Left lung (tissue), 10 donors: ENCODE results near the gene TMEM219. TPM values are rescaled to one million over a fixed set of nuclear protein-coding genes. Genes with fewer than 3 reads are reported as not detected.

Source experiments
- ATAC-seq: fragments of 200-7000 bp; cut with Tn5 transposase; one replicate; pipeline ENCODE4 v1.9.1; 2020; ENCODE audit warnings: moderate library complexity
- DNase-seq, 4 donors: peaks; one replicate each; pipeline ENCODE4 v3.0.0-alpha.2; 2013 to 2020
- H3K27ac ChIP-seq, 2 donors: fragments of 200-600 bp; sonication (generic) in 1 of 2; one replicate each; pipeline versions ENCODE4 v1.5.0 to v1.8.0; 2020 to 2021
- H3K27me3 ChIP-seq, 2 donors: fragments of 200-600 bp; sonication (generic) in 1 of 2; one replicate each; pipeline versions ENCODE4 v1.5.0 to v1.8.0; 2020 to 2021
- H3K36me3 ChIP-seq, 2 donors: fragments of 200-600 bp; sonication (generic) in 1 of 2; one replicate each; pipeline versions ENCODE4 v1.5.0 to v1.8.0; 2020 to 2021
- H3K4me1 ChIP-seq, 2 donors: fragments of 200-600 bp; one replicate each; pipeline ENCODE4 v1.8.0; 2021
- H3K4me3 ChIP-seq, 2 donors: fragments of 200-600 bp; sonication (generic) in 1 of 2; one replicate each; pipeline versions ENCODE4 v1.5.0 to v1.8.0; 2020 to 2021; ENCODE audit warnings: mild to moderate bottlenecking in 1 of 2
- H3K9me3 ChIP-seq, 2 donors: fragments of 200-600 bp; sonication (generic) in 1 of 2; one replicate each; pipeline versions ENCODE4 v1.5.0 to v1.8.0; 2020 to 2021
- intact Hi-C, 2 donors: fragments of 100-400 bp; cut with DNase I; formaldehyde crosslinking; loops; one replicate each; pipeline versions ENCODE4 v1.11.2 to v1.14.2; 2022
- polyA plus RNA-seq, 6 donors: library from polyadenylated mRNA; unstranded; fragments of 120-200 nt; gene quantifications; one replicate each; pipeline ENCODE4 v1.2.1, GENCODE V29; 2013; ENCODE audit not compliant: insufficient read length in 6 of 6
- total RNA-seq, 2 donors: library from RNA; stranded (reverse); fragmentation: NEBNext Ultra II Directional; extraction: Animal tissue kit (Norgen Biotek cat#: 25700); gene quantifications; one replicate each; pipeline ENCODE4 v1.2.1, GENCODE V29; 2021
- TF ChIP-seq, protein P1 (sequence below), 2 donors: fragments of 200-600 bp; sonication (generic) in 1 of 2; IDR thresholded peaks; one replicate each; pipeline versions ENCODE4 v1.5.0 to v1.8.0; 2021; ENCODE audit warnings: antibody characterized with exemption in 2 of 2
- donor health status: DM: no; HTN: yes; CAD: no.
- donor health status: DM: no; HTN: no; CAD: no.

TMEM219 gene
- total and polyA plus RNA-seq, 8 donors = 103 to 154 (median 118) TPM

DNA sequence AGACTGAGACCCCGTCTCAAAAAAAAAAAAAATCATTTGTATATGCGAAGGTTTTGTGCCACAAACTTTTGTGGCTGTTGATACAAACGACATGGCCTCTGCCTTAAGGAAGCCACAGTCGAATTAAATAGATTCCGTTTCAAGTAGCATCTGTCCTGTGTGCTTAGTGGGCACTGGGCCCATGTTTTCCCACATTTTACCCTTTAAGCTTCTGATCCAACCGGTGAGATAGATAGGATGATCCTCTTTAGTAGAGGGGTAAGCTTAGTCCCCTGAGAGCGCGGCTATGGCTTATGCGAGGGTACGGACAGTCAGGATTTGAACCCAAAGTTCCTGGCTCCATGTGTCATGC is 776 bp upstream of the TMEM219 start:
- Histone ChIP-seq H3K4me1 (peaks cover 9 to 28% of the 10 kb centered on the region in 2 donors), H3K27me3 (no peaks in the 10 kb centered on the region), H3K36me3 (peaks cover 0 to 6% of the 10 kb centered on the region in 2 donors), H3K4me3 (peak overlapping the region; percentile 77 to 78), H3K9me3 (no peaks in the 10 kb centered on the region), H3K27ac (peak overlapping the region; percentile 92 to 93)
- TF ChIP-seq, protein P1, sequence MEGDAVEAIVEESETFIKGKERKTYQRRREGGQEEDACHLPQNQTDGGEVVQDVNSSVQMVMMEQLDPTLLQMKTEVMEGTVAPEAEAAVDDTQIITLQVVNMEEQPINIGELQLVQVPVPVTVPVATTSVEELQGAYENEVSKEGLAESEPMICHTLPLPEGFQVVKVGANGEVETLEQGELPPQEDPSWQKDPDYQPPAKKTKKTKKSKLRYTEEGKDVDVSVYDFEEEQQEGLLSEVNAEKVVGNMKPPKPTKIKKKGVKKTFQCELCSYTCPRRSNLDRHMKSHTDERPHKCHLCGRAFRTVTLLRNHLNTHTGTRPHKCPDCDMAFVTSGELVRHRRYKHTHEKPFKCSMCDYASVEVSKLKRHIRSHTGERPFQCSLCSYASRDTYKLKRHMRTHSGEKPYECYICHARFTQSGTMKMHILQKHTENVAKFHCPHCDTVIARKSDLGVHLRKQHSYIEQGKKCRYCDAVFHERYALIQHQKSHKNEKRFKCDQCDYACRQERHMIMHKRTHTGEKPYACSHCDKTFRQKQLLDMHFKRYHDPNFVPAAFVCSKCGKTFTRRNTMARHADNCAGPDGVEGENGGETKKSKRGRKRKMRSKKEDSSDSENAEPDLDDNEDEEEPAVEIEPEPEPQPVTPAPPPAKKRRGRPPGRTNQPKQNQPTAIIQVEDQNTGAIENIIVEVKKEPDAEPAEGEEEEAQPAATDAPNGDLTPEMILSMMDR (IDR thresholded peaks at IDR 0.05) = no peak
- no peak for ATAC-seq
- intact Hi-C loops = no loop called here
- DNase-seq = no peak

DNA sequence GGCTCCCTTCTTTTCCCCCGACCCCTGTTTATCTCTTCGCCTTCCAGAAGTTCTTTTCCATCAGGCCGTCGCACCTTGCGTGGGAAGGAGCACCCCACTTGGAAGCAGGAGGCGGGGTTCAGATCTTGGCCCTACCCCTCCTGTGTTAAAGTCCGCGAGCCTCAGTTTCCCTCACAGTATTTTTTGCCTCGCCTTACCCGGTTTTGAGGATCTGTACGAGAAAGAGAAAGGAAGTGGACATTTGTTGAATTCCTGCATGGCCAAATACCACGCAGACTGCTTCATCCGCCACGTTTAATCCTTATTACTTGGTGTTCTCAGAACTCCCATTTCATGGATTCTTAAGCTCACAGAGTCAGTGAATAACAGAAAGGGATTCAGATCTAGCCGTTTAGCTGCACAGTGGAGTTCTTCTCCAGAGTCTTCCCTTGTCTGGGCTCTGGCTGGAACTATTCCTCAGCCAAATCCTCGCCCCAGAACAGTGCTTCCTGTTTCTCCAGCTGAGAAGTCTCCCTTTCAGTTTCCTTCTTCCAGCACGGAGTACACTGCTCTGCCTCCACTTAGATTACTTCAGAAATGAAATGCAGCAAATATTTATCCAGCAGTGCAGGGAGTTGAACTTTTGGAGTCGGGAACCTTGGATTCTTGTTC is 590 bp downstream of the TMEM219 start:
- intact Hi-C loops = no loop called here
- TF ChIP-seq, protein P1 (IDR thresholded peaks at IDR 0.05) = no peak
- Histone ChIP-seq H3K9me3 (no peaks in the 10 kb centered on the region), H3K27me3 (no peaks in the 10 kb centered on the region), H3K4me3 (peak overlapping the region; percentile 77 to 78), H3K36me3 (peaks cover 0 to 14% of the 10 kb centered on the region in 2 donors), H3K4me1 (peaks cover 9 to 34% of the 10 kb centered on the region in 2 donors), H3K27ac (peak overlapping the region; percentile 92 to 93)
- DNase-seq (peak in 2 of 4 donors; percentile 49 to 76), ATAC-seq (peak; percentile 69)

DNA sequence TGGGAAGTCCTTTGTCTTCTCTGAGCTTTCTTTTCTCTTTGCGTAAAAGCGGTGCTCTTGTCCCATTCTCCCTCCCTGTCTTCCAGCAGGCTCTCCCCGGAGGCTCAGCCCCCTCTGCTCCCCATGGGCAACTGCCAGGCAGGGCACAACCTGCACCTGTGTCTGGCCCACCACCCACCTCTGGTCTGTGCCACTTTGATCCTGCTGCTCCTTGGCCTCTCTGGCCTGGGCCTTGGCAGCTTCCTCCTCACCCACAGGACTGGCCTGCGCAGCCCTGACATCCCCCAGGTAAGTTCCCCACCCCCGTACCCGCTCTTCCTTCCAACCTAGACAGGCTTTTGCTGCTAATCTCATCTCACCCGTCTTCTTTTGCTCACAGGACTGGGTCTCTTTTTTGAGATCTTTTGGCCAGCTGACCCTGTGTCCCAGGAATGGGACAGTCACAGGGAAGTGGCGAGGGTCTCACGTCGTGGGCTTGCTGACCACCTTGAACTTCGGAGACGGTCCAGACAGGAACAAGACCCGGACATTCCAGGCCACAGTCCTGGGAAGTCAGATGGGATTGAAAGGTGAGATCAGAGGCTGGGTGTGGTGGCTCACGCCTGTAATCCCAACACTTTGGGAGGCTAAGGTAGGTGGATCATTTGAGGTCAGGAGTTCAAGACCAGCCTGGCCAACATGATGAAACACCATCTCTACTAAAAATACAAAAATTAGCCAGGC is 1.3 kb downstream of the TMEM219 start:
- Histone ChIP-seq H3K9me3 (no peaks in the 10 kb centered on the region), H3K27me3 (no peaks in the 10 kb centered on the region), H3K36me3 (peaks cover 0 to 20% of the 10 kb centered on the region in 2 donors), H3K4me1 (peaks cover 9 to 34% of the 10 kb centered on the region in 2 donors), H3K27ac (peak overlapping the region; percentile 92 to 93), H3K4me3 (peak overlapping the region; percentile 77 to 78)
- ATAC-seq = no peak
- intact Hi-C loops = no loop called here
- TF ChIP-seq, protein P1 (IDR thresholded peaks at IDR 0.05) = no peak
- DNase-seq = peak in 1 of 4 donors; percentile 79

DNA sequence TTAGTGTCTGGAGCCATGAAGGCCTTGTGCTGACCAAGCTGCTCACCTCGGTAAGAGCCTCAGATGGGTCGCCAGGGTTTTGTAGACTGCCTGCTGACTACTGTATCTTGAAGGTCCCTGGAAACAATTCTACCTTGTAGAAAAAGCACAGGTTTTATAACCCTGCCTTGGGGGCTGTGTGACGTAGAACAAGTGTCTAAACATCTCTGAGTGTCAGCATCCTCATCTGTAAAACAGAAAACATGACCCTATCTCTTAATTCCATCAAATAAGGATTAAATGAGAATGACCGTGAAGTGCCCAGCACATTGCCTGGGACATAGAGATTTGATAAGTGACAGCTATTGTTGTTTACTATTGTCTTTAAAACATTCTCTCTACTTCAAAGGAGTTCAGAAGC is 6.3 kb downstream of the TMEM219 start:
- Histone ChIP-seq H3K4me3 (no peak overlapping the region), H3K9me3 (no peaks in the 10 kb centered on the region), H3K4me1 (peaks cover 3 to 24% of the 10 kb centered on the region in 2 donors), H3K36me3 (peaks cover 0 to 55% of the 10 kb centered on the region in 2 donors), H3K27me3 (no peaks in the 10 kb centered on the region), H3K27ac (no peak overlapping the region)
- TF ChIP-seq, protein P1 (IDR thresholded peaks at IDR 0.05) = no peak
- DNase-seq = no peak
- intact Hi-C loops = no loop called here
- no peak for ATAC-seq

DNA sequence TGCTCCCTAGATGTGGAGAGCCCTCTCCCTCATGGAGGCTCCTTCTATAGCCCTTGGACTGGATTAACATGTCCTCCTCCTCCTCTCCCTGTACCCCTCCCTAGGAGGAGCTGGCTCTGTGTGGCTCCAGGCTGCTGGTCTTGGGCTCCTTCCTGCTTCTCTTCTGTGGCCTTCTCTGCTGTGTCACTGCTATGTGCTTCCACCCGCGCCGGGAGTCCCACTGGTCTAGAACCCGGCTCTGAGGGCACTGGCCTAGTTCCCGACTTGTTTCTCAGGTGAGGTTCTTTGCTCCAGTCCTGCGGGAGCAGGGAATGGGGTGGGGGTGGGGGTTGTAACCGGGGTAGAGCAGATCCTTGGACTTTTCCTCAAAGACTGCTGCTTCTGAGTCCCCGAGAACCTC is 9.4 kb downstream of the TMEM219 start:
- TF ChIP-seq, protein P1 (IDR thresholded peaks at IDR 0.05) = no peak
- no peak for ATAC-seq
- Histone ChIP-seq H3K4me1 (peaks cover 18 to 28% of the 10 kb centered on the region in 2 donors), H3K36me3 (peaks cover 0 to 49% of the 10 kb centered on the region in 2 donors), H3K9me3 (no peaks in the 10 kb centered on the region), H3K27me3 (no peaks in the 10 kb centered on the region), H3K4me3 (no peak overlapping the region), H3K27ac (no peak overlapping the region)
- intact Hi-C loops = no loop called here
- DNase-seq = no peak
